Loucy (cell line): Measurements from ENCODE around the gene GNPTG.

ENCODE experiments used
- H2AFZ ChIP-seq: fragments of 200-600 bp; sonication (generic); 2 replicates; pipeline ENCODE4 v1.6.0; 2016; ENCODE audit warnings: antibody characterized with exemption, mild to moderate bottlenecking, low read length, moderate library complexity
- H3F3A ChIP-seq: fragments of 200-600 bp; 2 replicates; pipeline ENCODE4 v1.6.0; 2016; ENCODE audit warnings: antibody characterized with exemption, low read depth, mild to moderate bottlenecking
- H3K27me3 ChIP-seq: fragments of 200-600 bp; sonication (generic); 2 replicates; pipeline ENCODE4 v1.6.1; 2014; ENCODE audit warnings: low read length, mild to moderate bottlenecking; ENCODE audit not compliant: insufficient read depth, poor library complexity, severe bottlenecking
- H3K36me3 ChIP-seq: fragments of 200-600 bp; sonication (generic); 2 replicates; pipeline ENCODE4 v1.6.1; 2016; ENCODE audit warnings: low read length; ENCODE audit not compliant: insufficient read depth
- H3K4me1 ChIP-seq: fragments of 200-600 bp; sonication (generic); 2 replicates; pipeline ENCODE4 v1.5.1; 2014; ENCODE audit warnings: low read length, mild to moderate bottlenecking; ENCODE audit not compliant: insufficient read depth, poor library complexity, severe bottlenecking
- H3K4me2 ChIP-seq: fragments of 200-600 bp; sonication (generic); 2 replicates; pipeline ENCODE4 v1.6.0; 2014; ENCODE audit warnings: antibody characterized with exemption, low read length, low read depth, mild to moderate bottlenecking; ENCODE audit not compliant: poor library complexity, severe bottlenecking
- H3K4me3 ChIP-seq: fragments of 200-600 bp; sonication (generic); 2 replicates; pipeline ENCODE4 v1.5.1; 2014; ENCODE audit warnings: low read length, mild to moderate bottlenecking, mixed read lengths; ENCODE audit not compliant: poor library complexity, severe bottlenecking
- H3K79me2 ChIP-seq: fragments of 200-600 bp; sonication (generic); 2 replicates; pipeline ENCODE4 v1.6.1; 2014; ENCODE audit warnings: low read length; ENCODE audit not compliant: insufficient read depth
- H3K9ac ChIP-seq: fragments of 200-600 bp; sonication (generic); 2 replicates; pipeline ENCODE4 v1.6.0; 2014; ENCODE audit warnings: mild to moderate bottlenecking, low read depth, low read length, moderate library complexity; ENCODE audit not compliant: poor library complexity, severe bottlenecking
- H3K9me2 ChIP-seq: fragments of 200-600 bp; sonication (generic); replicated peaks from 2 replicates; pipeline ENCODE4 v1.6.1; 2016; ENCODE audit warnings: low read depth, low read length, mixed read lengths
- H3K9me3 ChIP-seq: fragments of 200-600 bp; sonication (generic); 2 replicates; pipeline ENCODE4 v1.6.1; 2014; ENCODE audit warnings: mild to moderate bottlenecking, antibody characterized with exemption, low read length, low read depth; ENCODE audit not compliant: insufficient read depth
- H4K20me1 ChIP-seq: fragments of 200-600 bp; sonication (generic); 2 replicates; pipeline ENCODE4 v1.6.0; 2014; ENCODE audit warnings: antibody characterized with exemption, low read length, mild to moderate bottlenecking; ENCODE audit not compliant: insufficient read depth, poor library complexity, severe bottlenecking
- CTCF ChIP-seq: fragments of 200-600 bp; sonication (generic); conservative IDR thresholded peaks from 2 replicates; pipeline ENCODE4 v1.5.1; 2014; ENCODE audit warnings: mild to moderate bottlenecking, antibody characterized with exemption, low read length
- EZH2phosphoT487 ChIP-seq: fragments of 200-600 bp; IDR thresholded peaks from 2 replicates; pipeline ENCODE4 v1.6.1; 2018; ENCODE audit warnings: antibody characterized with exemption, mild to moderate bottlenecking, moderate library complexity, borderline replicate concordance

GNPTG gene

GRCh38 chr16:1372292-1372950 lies 20.7 kb downstream of the GNPTG start:
- no peak for TF ChIP-seq EZH2phosphoT487
- TF ChIP-seq CTCF = no peak
- Histone ChIP-seq H4K20me1 (no peaks in the 10 kb centered on the region), H3K79me2 (no peaks in the 10 kb centered on the region), H3K27me3 (no peaks in the 10 kb centered on the region), H3F3A (no peaks in the 10 kb centered on the region), H3K9me3 (no peaks in the 10 kb centered on the region), H3K36me3 (no peaks in the 10 kb centered on the region), H3K4me3 (no peak overlapping the region), H3K9ac (no peak overlapping the region), H3K9me2 (no peaks in the 10 kb centered on the region), H3K4me2 (no peak overlapping the region), H3K4me1 (no peaks in the 10 kb centered on the region), H2AFZ (no peak overlapping the region)

- no peak for TF ChIP-seq EZH2phosphoT487
- TF ChIP-seq CTCF = no peak
- Histone ChIP-seq H3K79me2 (no peaks in the 10 kb centered on the region), H3F3A (no peaks in the 10 kb centered on the region), H2AFZ (no peak overlapping the region), H3K27me3 (no peaks in the 10 kb centered on the region), H4K20me1 (no peaks in the 10 kb centered on the region), H3K4me3 (no peak overlapping the region), H3K9ac (no peak overlapping the region), H3K9me2 (no peaks in the 10 kb centered on the region), H3K4me2 (no peak overlapping the region), H3K4me1 (no peaks in the 10 kb centered on the region), H3K9me3 (no peaks in the 10 kb centered on the region), H3K36me3 (no peaks in the 10 kb centered on the region)
These were observed 22.9 kb downstream of the GNPTG start for GRCh38 chr16:1374418-1375297.

GRCh38 chr16:1375298-1375640 lies 23.5 kb downstream of the GNPTG start:
- Histone ChIP-seq H3K4me3 (no peak overlapping the region), H3K9ac (no peak overlapping the region), H3K9me3 (no peaks in the 10 kb centered on the region)

More at GRCh38 chr16:1375298-1375640, 23.5 kb downstream of the GNPTG start:
- no peaks in the 10 kb centered on the region for H3F3A ChIP-seq
- no peak overlapping the region for H3K4me2 ChIP-seq
- no peaks in the 10 kb centered on the region for H4K20me1 ChIP-seq
- H3K27me3 ChIP-seq = no peaks in the 10 kb centered on the region
- TF ChIP-seq CTCF = no peak
- no peak for TF ChIP-seq EZH2phosphoT487
- H3K36me3 ChIP-seq = no peaks in the 10 kb centered on the region
- H3K79me2 ChIP-seq = no peaks in the 10 kb centered on the region
- H3K9me2 ChIP-seq = no peaks in the 10 kb centered on the region
- H2AFZ ChIP-seq = no peak overlapping the region
- H3K4me1 ChIP-seq = no peaks in the 10 kb centered on the region
